Lower leg skin (tissue), 4 donors: ENCODE results near the gene CTRL. TPM values are rescaled to one million over a fixed set of nuclear protein-coding genes. Genes with fewer than 3 reads are reported as not detected.

Experiments
- DNase-seq, 2 donors: peaks; one replicate each; pipeline ENCODE4 v3.0.0-alpha.2; 2019; ENCODE audit warnings: low spot score in 2 of 2
- H3K4me3 ChIP-seq: fragments of 200-600 bp; sonication (generic); 2 replicates; pipeline ENCODE4 v1.5.1; 2017; ENCODE audit warnings: mild to moderate bottlenecking, low read depth; ENCODE audit not compliant: poor library complexity, severe bottlenecking
- POLR2A ChIP-seq, 2 donors: fragments of 450-650 bp; IDR thresholded peaks; one replicate each; pipeline ENCODE4 v1.6.1; 2016 to 2017; ENCODE audit warnings: antibody characterized with exemption in 2 of 2, mild to moderate bottlenecking in 1 of 2, moderate library complexity in 1 of 2
- WGBS, 2 donors: methylation state at CpG; one replicate each; pipeline ENCODE4 v1.1.5; 2018; 5-methylcytosine and 5-hydroxymethylcytosine counted together
- intact Hi-C: fragments of 100-400 bp; cut with DNase I; formaldehyde crosslinking; loops from one replicate; pipeline ENCODE4 v1.15.0; 2023; ENCODE audit warnings: low total_unique reads
- total RNA-seq, 4 donors: library from RNA; depleted of rRNA; stranded (reverse); fragments of >200 nt; gene quantifications; one replicate each; pipeline ENCODE4 v1.1.0, GENCODE V29; 2016
- TF ChIP-seq, protein P1 (sequence below), 3 donors: fragments of 450-650 bp; IDR thresholded peaks; one replicate each; pipeline ENCODE4 v1.5.1; 2016; ENCODE audit warnings: antibody characterized with exemption in 3 of 3, mild to moderate bottlenecking in 3 of 3, moderate library complexity in 2 of 3

The CTRL gene
- total RNA-seq, 4 donors from 2014 or later: 0.84 to 1.7 TPM; not detected in 2

DNA sequence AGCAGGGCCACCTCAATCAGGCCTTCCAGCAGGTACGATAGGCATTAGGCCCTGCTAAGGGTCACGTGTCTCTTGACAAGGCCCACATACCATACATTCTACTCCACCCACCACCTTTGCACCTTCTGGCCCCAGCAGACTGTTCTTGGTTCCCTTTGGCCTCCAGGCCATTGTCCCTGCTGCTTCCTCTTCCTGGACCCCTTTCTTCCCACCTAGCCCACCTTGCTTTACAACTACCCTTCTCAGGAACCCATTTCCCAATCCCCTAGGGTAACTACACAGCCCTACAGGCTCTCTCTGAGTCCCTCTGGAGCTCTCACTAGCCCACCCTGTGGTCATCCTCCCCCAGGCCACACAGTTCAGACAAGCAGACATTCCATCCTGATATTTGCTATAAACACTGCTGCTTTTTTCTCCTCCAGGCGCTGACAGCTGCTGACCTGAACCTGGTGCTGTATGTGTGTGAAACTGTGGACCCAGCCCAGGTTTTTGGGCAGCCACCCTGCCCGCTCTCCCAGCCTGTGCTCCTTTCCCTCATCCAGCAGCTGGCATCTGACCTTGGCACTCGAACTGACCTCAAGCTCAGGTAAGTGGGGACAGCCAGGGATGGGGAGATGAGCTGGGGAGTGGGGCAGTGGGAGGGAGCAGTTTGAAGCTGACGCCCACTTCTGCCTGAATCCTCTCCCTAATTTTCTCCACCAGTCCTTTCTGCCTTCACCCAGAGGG lies 48.4 kb downstream of the CTRL start:
- intact Hi-C loops: loop anchor here (5.0 kb wide), 1 partner anchor 44 kb away; no protein-coding TSS in a partner anchor
- DNase-seq: no peak
- TF ChIP-seq POLR2A (IDR thresholded peaks at IDR 0.05): no peak
- no peak overlapping the region for H3K4me3 ChIP-seq
- 75 to 79% methylated on average over 6 of the region's 6 CpGs for WGBS, 2 donors

DNA sequence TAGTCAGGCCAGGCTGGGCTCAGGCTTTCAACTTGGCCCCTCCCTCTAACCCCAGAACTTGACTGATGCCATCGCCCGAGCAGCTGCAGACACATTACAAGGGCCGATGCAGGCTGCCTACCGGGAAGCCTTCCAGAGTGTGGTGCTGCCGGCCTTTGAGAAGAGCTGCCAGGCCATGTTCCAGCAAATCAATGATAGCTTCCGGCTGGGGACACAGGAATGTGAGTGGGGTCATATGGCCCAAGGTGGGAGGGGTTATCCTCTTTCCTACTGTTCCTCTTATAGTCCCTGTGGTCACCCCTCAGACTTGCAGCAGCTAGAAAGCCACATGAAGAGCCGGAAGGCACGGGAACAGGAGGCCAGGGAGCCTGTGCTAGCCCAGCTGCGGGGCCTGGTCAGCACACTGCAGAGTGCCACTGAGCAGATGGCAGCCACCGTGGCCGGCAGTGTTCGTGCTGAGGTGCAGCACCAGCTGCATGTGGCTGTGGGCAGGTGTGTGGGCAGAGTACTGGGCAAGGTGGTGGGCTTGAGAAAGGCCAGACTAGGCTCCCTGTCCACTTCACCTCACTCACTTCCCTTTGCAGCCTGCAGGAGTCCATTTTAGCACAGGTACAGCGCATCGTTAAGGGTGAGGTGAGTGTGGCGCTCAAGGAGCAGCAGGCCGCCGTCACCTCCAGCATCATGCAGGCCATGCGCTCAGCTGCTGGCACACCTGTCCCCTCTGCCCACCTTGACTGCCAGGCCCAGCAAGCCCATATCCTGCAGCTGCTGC lies 49.1 kb downstream of the CTRL start:
- H3K4me3 ChIP-seq: no peak overlapping the region
- intact Hi-C loops: loop anchor here (5.0 kb wide), 1 partner anchor 45 kb away; no protein-coding TSS in a partner anchor
- TF ChIP-seq POLR2A (IDR thresholded peaks at IDR 0.05): no peak
- TF ChIP-seq, protein P1, sequence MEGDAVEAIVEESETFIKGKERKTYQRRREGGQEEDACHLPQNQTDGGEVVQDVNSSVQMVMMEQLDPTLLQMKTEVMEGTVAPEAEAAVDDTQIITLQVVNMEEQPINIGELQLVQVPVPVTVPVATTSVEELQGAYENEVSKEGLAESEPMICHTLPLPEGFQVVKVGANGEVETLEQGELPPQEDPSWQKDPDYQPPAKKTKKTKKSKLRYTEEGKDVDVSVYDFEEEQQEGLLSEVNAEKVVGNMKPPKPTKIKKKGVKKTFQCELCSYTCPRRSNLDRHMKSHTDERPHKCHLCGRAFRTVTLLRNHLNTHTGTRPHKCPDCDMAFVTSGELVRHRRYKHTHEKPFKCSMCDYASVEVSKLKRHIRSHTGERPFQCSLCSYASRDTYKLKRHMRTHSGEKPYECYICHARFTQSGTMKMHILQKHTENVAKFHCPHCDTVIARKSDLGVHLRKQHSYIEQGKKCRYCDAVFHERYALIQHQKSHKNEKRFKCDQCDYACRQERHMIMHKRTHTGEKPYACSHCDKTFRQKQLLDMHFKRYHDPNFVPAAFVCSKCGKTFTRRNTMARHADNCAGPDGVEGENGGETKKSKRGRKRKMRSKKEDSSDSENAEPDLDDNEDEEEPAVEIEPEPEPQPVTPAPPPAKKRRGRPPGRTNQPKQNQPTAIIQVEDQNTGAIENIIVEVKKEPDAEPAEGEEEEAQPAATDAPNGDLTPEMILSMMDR (IDR thresholded peaks at IDR 0.05): no peak
- 76 to 87% methylated on average over 16 to 17 of the region's 18 CpGs for WGBS, 2 donors
- no peak for DNase-seq

DNA sequence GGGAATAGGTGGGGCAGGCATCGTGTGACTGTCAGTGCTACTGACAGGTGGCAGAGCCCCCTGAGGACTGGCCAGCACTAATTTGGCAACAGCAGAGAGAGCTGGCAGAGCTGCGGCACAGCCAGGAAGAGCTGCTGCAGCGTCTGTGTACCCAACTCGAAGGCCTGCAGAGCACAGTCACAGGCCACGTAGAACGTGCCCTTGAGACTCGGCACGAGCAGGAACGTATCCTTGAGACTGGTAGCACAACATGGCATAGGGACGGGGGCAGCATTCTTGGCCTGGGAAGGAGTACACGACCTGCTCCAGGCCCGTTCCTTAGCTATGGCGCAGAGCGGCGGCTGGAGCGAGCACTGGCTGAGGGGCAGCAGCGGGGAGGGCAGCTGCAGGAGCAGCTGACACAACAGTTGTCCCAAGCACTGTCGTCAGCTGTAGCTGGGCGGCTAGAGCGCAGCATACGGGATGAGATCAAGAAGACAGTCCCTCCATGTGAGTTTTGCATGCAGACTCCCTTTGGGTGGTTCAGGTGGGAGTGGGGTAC lies 50.0 kb downstream of the CTRL start:
- no peak for DNase-seq
- WGBS, 2 donors: 89 to 92% methylated on average over 21 of the region's 21 CpGs
- H3K4me3 ChIP-seq: no peak overlapping the region
- intact Hi-C loops: loop anchor here (5.0 kb wide), 1 partner anchor 46 kb away; no protein-coding TSS in a partner anchor
- TF ChIP-seq, protein P1 (IDR thresholded peaks at IDR 0.05): no peak
- TF ChIP-seq POLR2A (IDR thresholded peaks at IDR 0.05): no peak

DNA sequence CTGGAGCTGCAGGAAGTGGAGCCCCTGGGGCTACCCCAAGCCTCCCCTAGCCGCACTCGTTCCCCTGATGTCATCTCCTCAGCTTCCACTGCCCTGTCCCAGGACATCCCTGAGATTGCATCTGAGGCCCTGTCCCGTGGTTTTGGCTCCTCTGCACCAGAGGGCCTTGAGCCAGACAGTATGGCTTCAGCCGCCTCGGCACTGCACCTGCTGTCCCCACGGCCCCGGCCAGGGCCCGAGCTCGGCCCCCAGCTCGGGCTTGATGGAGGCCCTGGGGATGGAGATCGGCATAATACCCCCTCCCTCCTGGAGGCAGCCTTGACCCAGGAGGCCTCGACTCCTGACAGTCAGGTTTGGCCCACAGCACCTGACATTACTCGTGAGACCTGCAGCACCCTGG lies 51.1 kb downstream of the CTRL start:
- no peak for TF ChIP-seq POLR2A (IDR thresholded peaks at IDR 0.05)
- TF ChIP-seq, protein P1 (IDR thresholded peaks at IDR 0.05): no peak
- intact Hi-C loops: loop anchor here (5.0 kb wide), 1 partner anchor 47 kb away; no protein-coding TSS in a partner anchor
- WGBS, 2 donors: 88 to 92% methylated on average over 13 of the region's 13 CpGs
- DNase-seq: no peak
- H3K4me3 ChIP-seq: no peak overlapping the region

DNA sequence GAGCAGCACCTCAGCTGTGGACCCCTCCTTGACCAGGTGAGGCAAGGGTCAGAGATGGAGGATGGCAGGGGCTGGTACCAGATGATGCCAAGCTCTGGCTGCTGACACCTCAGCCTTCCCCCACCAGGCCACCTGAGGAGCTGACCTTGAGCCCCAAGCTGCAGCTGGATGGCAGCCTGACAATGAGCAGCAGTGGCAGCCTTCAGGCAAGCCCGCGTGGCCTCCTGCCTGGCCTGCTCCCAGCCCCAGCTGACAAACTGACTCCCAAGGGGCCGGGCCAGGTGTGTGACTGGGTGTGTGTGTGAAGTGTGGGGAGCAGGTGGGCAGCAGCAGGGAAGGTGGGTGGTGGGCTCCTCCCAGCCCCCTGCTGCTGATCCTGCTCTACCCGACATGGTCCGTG lies 51.7 kb downstream of the CTRL start:
- TF ChIP-seq, protein P1 (IDR thresholded peaks at IDR 0.05): no peak
- no peak for TF ChIP-seq POLR2A (IDR thresholded peaks at IDR 0.05)
- no peak for DNase-seq
- 83 to 84% methylated on average over 5 of the region's 5 CpGs for WGBS, 2 donors
- no peak overlapping the region for H3K4me3 ChIP-seq
- intact Hi-C loops: loop anchor here (5.0 kb wide), 1 partner anchor 47 kb away; no protein-coding TSS in a partner anchor

Other genes with a start within 250 kb of the CTRL start
- 10 to 100 TPM; 31.7 to 41.4 (median 33.5) TPM for gene GFOD2, start 212.5 kb downstream of the CTRL start, total RNA-seq
- gene RANBP10, start 125.3 kb downstream of the CTRL start, total RNA-seq: 10 to 100 TPM; 15.0 to 24.6 (median 17.9) TPM
- under 1 TPM in 3 of 4 donors, not detected in 1; 0.15 to 0.75 (median 0.15) TPM for gene TSNAXIP1, start 125.0 kb downstream of the CTRL start, total RNA-seq
- 100 to 1,000 TPM in 1 of 4 donors, 10 to 100 TPM in 3; 61.3 to 102 (median 75.9) TPM for gene THAP11, start 89.5 kb downstream of the CTRL start, total RNA-seq
- gene NUTF2, start 84.9 kb downstream of the CTRL start, total RNA-seq: 100 to 1,000 TPM in 3 of 4 donors, 10 to 100 TPM in 1; 88.5 to 136 (median 109) TPM
- gene CENPT, start 84.2 kb downstream of the CTRL start, total RNA-seq: 100 to 1,000 TPM in 3 of 4 donors, 10 to 100 TPM in 1; 77.6 to 205 (median 106) TPM
- gene EDC4, start 58.8 kb downstream of the CTRL start, total RNA-seq: 10 to 100 TPM; 38.6 to 86.5 (median 56.7) TPM
- 1 to 10 TPM in 1 of 4 donors, under 1 TPM in 2, not detected in 1; 0.65 to 3.7 (median 0.80) TPM for gene NRN1L, start 47.0 kb downstream of the CTRL start, total RNA-seq
- gene PSKH1, start 38.6 kb downstream of the CTRL start, total RNA-seq: 10 to 100 TPM; 11.1 to 17.9 (median 14.4) TPM
- 10 to 100 TPM; 11.4 to 20.4 (median 17.8) TPM for gene PSMB10, start 5.0 kb upstream of the CTRL start, total RNA-seq
- 10 to 100 TPM in 3 of 4 donors, 1 to 10 TPM in 1; 6.4 to 16.5 (median 12.1) TPM for gene LCAT, start 12.3 kb upstream of the CTRL start, total RNA-seq
- gene SLC12A4, start 36.8 kb upstream of the CTRL start, total RNA-seq: 10 to 100 TPM; 31.3 to 74.1 (median 50.9) TPM
- gene DPEP3, start 48.6 kb upstream of the CTRL start, total RNA-seq: under 1 TPM in 2 of 4 donors, not detected in 2; 0.15 to 0.26 TPM
- 1 to 10 TPM in 3 of 4 donors, under 1 TPM in 1; 0.52 to 5.9 (median 1.7) TPM for gene DPEP2, start 67.6 kb upstream of the CTRL start, total RNA-seq
- gene DPEP2NB, start 84.0 kb upstream of the CTRL start, total RNA-seq: not detected
- 10 to 100 TPM; 11.0 to 21.1 (median 13.6) TPM for gene DDX28, start 91.4 kb upstream of the CTRL start, total RNA-seq
- gene DUS2, start 91.4 kb upstream of the CTRL start, total RNA-seq: 10 to 100 TPM; 13.7 to 24.0 (median 14.8) TPM
- gene NFATC3, start 153.5 kb upstream of the CTRL start, total RNA-seq: 10 to 100 TPM; 28.2 to 49.2 (median 31.9) TPM